HS-5 (cell line): Measurements from ENCODE around the gene ZBTB46.
"Not testable (repeated sequence)": the region's sequence is repeated elsewhere in the genome, so short reads cannot be mapped to it uniquely, and the experiment has no call there.

Source experiments
- DNase-seq: peaks from one replicate; pipeline ENCODE4 v3.0.0-alpha.2; 2012; ENCODE audit warnings: low read depth

ZBTB46 gene

DNA sequence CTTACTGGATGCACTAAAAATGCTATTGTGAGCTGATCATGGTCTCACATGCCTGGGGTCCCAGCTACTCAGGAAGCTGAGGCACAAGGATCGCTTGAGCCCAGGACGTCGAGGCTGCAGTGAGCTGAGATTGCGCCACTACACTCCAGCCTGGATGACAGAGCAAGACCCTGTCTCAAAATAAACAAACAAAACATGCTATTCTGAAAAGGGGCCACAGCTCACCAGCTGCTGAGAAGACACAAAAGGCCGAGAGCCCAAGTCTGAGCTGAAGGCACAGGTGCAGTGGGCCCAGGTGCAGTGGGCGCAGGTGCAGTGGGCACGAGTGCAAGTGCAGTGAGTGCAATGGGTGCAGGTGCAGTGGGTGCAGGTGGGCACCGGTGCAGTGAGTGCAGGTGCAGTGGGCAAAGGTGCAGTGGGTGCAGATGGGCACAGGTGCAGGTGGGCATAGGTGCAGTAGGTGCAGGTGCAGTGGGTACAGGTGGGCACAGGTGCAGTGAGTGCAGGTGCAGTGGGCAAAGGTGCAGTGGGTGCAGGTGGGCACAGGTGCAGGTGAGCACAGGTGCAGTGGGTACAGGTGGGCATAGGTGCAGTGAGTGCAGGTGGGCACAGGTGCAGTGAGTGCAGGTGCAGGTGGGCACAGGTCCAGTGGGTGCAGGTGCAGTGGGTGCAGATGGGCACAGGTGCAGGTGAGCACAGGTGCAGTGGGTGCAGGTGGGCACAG is 16.0 kb downstream of the ZBTB46 start:
- no peak for DNase-seq

GRCh38 chr20:63811491-63811875 is 19.6 kb downstream of the ZBTB46 start:
- DNase-seq, result no peak

GRCh38 chr20:63810730-63811490 is 20.2 kb downstream of the ZBTB46 start:
- no peak for DNase-seq

DNA sequence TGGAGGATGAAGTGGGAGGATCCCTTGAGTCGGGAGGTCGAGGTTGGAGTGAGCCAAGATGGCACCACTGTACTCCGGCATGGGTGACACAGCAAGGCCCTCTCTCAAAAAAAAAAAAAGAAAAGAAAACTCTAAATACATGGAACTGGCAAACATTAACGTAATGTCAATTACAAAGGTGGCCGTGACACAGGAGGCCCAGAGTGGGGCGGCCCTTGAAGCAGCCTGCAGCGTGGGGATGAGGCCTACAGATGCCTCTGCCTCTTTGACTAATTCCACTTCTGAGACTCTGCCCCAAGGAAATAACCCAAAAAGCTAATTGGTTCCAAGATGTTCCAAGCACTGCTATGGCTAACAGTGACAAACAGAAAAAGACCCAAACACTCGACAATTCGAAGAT is 21.2 kb downstream of the ZBTB46 start:
- no peak for DNase-seq

DNA sequence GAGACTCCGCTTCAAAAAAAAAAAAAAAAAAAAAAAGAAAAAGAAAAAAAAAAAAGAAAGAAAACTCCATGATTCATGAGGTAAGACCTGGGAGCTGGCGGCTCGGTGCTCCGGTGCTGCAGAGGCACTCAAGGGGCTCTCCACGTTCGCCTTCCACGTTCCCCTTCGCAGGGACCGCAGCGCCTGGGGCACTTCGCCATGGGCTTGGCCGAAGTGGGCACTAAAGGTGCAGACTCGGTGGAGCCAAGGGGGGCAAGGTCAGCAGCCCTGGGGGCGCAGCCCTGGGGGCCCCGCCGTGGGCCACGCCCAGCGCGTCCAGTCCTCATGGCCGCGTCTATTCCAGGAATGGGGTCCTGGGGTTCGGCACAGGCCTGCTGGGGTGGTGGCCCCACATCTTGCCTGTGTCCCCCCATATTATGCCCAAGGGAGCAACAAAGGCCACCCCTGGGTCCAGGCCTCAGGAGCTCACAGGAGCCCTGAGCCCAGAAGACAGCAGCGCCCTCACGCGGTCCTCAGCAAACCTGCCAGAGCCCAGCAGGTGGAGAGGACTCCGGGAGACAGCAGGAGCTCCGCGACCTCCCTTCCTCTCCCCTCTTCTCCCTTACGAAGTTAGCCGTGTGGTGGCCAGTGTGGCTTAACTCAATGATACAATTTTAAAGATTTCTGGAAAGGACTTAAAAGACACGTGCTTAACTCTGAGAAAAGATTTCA is 21.9 kb downstream of the ZBTB46 start:
- DNase-seq, result no peak

GRCh38 chr20:63808145-63808724 is 22.8 kb downstream of the ZBTB46 start:
- no peak for DNase-seq

DNA sequence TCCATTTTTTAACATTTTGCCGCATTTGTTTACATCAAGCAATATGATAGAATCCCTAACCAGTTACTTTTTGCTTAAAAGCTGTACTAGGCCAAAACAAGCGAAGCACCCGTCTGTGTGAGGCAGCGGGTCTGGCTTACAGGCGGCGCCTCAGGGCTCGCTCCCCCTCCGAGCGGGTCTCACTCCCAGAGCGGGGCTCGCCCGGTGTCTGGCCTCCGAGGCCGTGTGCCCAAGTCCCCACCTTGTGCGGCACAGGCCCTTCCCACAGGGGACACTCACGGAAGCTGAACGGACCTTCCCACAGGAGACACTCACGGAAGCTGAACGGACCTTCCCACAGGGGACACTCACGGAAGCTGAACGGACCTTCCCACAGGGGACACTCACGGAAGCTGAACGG is 23.4 kb downstream of the ZBTB46 start:
- no peak for DNase-seq

- DNase-seq, result no peak
Measured at GRCh38 chr20:63804308-63804636, 26.8 kb downstream of the ZBTB46 start.

- DNase-seq, result no peak
Measured at GRCh38 chr20:63802469-63803240, 28.4 kb downstream of the ZBTB46 start.

DNA sequence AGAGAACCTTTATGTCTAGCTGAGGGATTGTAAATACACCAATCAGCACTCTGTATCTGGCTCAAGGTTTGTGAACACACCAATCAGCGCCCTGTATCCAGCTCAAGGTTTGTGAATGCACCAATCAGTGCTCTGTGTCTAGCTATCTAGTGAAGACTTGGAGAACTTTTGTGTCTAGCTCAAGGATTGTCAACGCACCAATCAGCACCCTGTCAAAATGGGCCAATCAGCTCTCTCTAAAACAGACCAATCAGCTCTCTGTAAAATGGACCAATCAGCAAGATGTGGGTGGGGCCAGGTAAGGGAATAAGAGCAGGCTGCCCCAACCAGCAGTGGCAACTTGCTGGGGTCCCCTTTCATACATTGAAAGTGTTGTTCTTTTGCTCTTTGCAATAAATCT is 29.9 kb downstream of the ZBTB46 start:
- not testable (repeated sequence) for DNase-seq

- not testable (repeated sequence) for DNase-seq
Measured at GRCh38 chr20:63800411-63800810, 30.7 kb downstream of the ZBTB46 start.

DNA sequence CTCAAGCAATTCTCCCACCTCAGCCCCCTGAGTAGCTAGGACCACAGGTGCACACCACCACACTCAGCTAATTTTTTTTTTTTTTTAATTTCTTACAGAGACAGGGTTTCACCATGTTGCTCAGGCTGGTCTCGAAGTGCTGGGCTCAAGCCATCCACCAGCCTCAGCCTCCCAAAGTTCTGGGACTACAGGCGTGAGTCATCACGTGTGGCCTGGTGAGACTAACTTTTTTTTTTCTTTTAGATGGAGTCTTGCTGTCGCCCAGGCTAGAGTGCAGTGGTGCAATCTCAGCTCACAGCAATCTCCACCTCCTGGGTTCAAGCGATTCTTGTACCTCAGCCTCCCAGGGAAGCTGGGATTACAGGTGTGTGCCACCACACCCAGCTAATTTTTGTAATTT is 31.9 kb downstream of the ZBTB46 start:
- DNase-seq, result not testable (repeated sequence)

DNA sequence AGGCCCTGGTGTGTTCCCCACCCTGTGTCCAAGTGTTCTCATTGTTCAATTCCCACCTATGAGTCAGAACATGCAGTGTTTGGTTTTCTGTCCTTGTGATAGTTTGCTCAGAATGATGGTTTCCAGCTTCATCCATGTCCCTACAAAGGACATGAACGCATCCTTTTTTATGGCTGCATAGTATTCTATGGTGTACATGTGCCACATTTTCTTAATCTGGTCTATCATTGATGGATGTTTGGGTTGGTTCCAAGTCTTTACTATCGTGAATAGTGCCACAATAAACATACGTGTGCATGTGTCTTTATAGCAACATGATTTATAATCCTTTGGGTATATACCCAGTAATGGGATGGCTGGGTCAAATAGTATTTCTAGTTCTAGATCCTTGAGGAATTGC is 33.9 kb downstream of the ZBTB46 start:
- DNase-seq, result not testable (repeated sequence)

DNA sequence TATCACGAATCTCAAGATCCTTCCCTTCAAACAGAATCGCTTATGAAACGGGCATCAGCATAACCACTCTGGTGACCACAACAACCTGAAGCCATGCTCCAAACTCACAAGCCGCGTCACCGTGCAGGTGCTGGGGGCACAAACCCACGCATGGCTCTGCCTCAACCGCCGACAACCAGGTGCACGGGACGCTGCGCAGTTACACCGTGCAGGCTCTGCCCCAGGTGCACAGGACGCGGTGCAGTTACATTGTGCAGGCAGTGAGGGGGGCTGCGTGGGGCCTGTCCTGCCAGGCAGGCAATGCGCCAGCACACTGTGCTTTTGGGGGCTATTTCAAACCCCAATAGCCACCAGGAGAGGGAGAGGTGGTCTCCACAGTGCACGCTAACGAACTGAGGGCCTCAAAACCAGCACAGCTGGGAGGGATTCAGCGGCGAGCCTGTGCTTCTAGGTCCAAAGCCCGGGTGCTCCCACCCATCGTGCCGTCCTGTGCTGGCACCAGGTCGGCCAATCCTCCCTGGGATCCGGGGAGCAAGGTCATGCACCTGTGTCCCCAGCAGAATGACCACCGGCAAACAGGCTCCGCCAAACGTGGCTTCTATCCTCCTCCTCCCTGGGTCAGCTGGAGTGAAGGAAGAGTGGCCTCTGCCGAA is 35.8 kb downstream of the ZBTB46 start:
- no peak for DNase-seq

DNA sequence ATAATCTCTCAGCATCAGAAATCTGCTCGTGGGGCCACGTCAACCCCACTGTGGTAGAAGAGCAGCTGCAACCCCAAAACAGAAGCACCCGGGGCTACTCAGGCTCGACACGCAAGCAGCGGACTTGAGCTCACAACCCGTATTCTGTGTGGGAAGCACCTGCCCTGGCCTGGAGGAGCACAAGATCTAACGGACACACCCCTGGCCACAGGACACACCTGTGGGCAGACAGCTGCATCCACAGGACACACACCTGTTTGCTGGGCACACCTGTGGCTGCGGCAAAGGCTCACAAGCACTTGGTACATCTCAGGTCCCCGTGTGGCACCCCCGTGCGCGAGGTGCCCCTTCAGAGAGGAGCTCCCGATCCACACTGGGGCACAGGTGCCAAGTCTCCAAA is 36.5 kb downstream of the ZBTB46 start:
- DNase-seq, result no peak

DNA sequence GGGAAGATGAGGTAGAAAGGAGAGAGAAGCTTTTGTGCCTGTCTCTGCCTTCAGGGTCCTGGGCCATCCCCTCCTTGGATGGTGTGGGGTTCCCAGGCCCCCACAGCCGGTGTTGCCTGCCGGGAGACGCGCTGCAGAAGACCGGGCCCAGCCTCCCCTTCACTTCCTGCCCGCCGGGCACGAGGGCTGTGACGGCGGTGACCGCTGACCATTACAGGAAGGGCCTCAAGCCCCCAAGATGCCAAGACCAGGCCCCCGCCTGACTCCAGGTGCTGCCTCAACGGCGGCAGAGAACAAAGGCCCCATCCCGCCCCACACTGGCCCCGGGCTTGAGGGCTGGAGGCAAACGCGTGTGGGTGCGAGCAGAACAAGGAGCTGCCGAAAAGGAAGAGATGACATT is 38.2 kb downstream of the ZBTB46 start:
- DNase-seq, result no peak

- no peak for DNase-seq
Measured at GRCh38 chr20:63791497-63792156, 39.4 kb downstream of the ZBTB46 start.

GRCh38 chr20:63790572-63791168 is 40.4 kb downstream of the ZBTB46 start:
- DNase-seq, result no peak

DNA sequence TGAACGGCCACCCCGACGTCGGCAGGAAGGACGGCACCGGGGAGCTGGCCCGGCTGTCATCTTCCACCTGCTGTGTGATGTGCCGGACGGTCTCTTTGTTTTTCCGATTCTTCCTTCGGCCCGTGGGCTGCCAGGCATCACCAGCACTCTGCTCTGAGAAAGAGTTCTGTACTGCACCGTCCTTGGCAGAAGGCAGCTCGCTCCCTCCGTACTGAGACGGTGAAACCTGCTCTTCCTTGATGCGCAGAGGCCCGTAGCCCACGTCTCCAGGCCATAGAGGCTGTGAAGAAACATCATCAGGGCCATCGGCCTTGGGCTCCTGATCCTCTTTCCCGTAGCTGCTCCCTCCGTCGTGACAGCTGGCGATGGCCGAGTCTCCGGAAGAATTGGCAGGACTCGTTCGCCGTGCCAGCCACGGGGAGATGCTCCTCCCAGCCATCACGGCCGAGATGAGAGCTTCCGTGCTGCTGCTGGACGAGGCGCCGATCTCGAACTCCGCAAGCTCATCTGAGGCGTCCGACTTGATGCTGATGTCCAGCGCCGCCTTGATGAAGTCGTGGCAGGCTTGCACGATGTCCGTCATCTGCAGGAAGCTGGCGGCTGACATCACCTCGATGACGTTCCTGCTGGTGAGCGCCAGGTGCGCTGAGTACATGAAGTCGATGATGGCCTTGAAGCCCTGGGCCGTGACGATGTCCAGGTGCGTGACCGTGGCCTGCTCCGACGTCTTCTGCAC is 41.1 kb downstream of the ZBTB46 start:
- DNase-seq, result no peak

DNA sequence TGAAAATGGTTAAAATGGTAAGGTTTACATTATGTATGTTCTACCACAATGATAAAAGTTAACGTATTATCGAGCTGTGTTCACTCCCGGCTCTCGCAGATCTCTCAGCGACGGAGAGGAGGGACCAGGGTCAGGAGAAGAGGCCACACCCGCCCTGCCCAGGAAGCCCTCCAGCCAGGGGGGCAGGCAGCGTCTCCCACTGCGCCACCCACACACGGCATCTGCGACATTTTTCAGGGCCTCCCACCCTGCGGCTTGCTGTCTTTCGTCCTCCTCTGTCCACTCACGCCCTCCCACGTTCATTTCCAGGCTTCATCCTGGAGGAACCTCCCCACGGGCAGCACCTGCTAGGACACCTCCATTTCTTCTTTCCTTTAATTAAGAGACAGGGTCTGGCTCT is 43.3 kb downstream of the ZBTB46 start:
- DNase-seq, result no peak
